Omental fat pad (tissue), 4 donors: ENCODE measurements around the gene RGS14. TPM values are rescaled to one million over a fixed set of nuclear protein-coding genes. Genes with fewer than 3 reads are reported as not detected.

ENCODE experiments used
- ATAC-seq: fragments of 150-250 bp; one replicate; pipeline ENCODE4 v1.9.1; 2016; ENCODE audit warnings: mild to moderate bottlenecking, moderate library complexity; ENCODE audit not compliant: low FRiP score
- DNase-seq: peaks from one replicate; pipeline ENCODE4 v3.0.0-alpha.2; 2019; ENCODE audit warnings: low spot score
- total RNA-seq, 4 donors: library from RNA; depleted of rRNA; stranded (reverse); fragments of >200 nt; gene quantifications; one replicate each; pipeline ENCODE4 v1.1.0, GENCODE V29; 2016
- TF ChIP-seq, protein P1 (sequence below), 3 donors: fragments of 450-650 bp; IDR thresholded peaks; one replicate each; pipeline ENCODE4 v1.5.1; 2016 to 2017; ENCODE audit warnings: antibody characterized with exemption in 3 of 3, mild to moderate bottlenecking in 3 of 3, moderate library complexity in 2 of 3

Gene RGS14
- total RNA-seq, 4 donors from 2014 or later = 7.1 to 25.1 (median 8.2) TPM

DNA sequence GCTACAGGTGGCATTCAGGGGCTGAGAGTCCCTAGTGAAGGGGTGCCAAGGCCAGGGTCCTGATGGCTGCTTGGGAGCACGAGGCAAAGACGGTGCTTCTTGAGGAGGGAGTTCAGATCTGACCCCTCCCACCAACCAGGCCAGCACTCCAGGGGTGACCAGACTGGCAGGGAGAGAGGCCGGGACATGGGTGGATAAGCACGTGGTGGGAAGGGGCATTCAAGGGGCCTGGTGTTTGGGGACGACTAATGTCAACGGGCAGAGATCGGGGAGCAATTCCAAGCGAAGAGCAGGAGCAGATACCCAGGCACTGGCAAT, 4.5 kb downstream of the RGS14 start:
- no peak for DNase-seq
- ATAC-seq = no peak
- TF ChIP-seq, protein P1, sequence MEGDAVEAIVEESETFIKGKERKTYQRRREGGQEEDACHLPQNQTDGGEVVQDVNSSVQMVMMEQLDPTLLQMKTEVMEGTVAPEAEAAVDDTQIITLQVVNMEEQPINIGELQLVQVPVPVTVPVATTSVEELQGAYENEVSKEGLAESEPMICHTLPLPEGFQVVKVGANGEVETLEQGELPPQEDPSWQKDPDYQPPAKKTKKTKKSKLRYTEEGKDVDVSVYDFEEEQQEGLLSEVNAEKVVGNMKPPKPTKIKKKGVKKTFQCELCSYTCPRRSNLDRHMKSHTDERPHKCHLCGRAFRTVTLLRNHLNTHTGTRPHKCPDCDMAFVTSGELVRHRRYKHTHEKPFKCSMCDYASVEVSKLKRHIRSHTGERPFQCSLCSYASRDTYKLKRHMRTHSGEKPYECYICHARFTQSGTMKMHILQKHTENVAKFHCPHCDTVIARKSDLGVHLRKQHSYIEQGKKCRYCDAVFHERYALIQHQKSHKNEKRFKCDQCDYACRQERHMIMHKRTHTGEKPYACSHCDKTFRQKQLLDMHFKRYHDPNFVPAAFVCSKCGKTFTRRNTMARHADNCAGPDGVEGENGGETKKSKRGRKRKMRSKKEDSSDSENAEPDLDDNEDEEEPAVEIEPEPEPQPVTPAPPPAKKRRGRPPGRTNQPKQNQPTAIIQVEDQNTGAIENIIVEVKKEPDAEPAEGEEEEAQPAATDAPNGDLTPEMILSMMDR (IDR thresholded peaks at IDR 0.05) = no peak

- ATAC-seq (peak; percentile 67), DNase-seq (no peak)
- TF ChIP-seq, protein P1 (IDR thresholded peaks at IDR 0.05) = no peak
Observed at GRCh38 chr5:177362610-177363507, 5.1 kb downstream of the RGS14 start.

GRCh38 chr5:177363565-177363964, 5.8 kb downstream of the RGS14 start:
- DNase-seq (no peak), ATAC-seq (no peak)
- TF ChIP-seq, protein P1 (IDR thresholded peaks at IDR 0.05) = no peak

DNA sequence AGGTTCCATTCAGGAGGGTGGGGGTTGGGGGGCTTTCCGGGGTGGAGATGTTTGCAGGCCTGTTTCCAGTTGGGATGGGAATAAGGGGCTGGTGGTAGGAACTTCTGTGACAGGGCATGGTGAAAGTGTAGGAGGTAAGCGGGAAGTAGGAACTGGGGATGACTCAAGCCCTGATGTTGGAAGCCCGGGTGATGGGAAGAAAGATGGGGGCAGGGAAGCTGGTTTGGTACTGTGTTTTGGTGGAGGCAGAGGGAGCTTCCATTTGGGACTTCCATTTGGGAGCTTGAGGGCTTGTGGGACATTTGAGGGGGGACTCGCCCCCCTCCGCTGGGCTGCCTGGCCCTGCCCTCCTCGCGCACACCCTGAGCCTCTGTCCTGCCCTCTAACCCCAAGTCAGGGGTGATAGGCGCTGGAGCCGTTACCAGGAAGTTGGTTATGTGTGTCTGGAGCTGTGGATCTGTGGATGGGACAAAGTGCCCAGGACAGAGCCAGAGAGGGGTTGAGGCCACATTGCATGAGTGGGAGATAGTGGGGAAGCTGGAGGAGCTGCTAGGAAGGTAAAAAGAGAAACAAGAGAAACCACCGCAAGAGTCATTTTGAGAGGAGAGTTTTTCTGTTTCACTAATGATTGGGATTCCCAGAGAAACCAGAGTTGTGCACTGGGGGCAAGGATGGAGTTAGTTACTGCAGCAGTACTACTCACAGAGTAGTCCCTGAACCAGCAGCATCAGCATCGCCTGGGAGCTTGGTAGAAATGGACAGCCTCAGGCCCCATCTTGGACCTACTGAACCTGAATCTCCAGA, 6.6 kb downstream of the RGS14 start:
- ATAC-seq = no peak
- DNase-seq = no peak
- TF ChIP-seq, protein P1 (IDR thresholded peaks at IDR 0.05) = no peak

GRCh38 chr5:177365845-177366527, 8.3 kb downstream of the RGS14 start:
- no peak for ATAC-seq
- TF ChIP-seq, protein P1 (IDR thresholded peaks at IDR 0.05) = no peak
- DNase-seq = no peak

GRCh38 chr5:177366528-177367322, 9.0 kb downstream of the RGS14 start:
- TF ChIP-seq, protein P1 (IDR thresholded peaks at IDR 0.05) = no peak
- ATAC-seq (peak; percentile 87), DNase-seq (peak; percentile 50)
